Stimulated activated naive CD8-positive, alpha-beta T cell treated with anti-CD3 and anti-CD28 coated beads, Interleukin-15, Interleukin-2, amounts not matched to agents 100 U/mL and 50 U/mL, for 24 hours (primary cell): Measurements from ENCODE around the gene RALGAPA1.
"Not testable (repeated sequence)": the region's sequence is repeated elsewhere in the genome, so short reads cannot be mapped to it uniquely, and the experiment has no call there.

ENCODE experiments used
- ATAC-seq: fragments of 150-1000 bp; cut with Tn5 transposase; one replicate; pipeline ENCODE4 v1.10.0; 2021
- DNase-seq: peaks from one replicate; pipeline ENCODE4 v3.0.0; 2021

Gene RALGAPA1

DNA sequence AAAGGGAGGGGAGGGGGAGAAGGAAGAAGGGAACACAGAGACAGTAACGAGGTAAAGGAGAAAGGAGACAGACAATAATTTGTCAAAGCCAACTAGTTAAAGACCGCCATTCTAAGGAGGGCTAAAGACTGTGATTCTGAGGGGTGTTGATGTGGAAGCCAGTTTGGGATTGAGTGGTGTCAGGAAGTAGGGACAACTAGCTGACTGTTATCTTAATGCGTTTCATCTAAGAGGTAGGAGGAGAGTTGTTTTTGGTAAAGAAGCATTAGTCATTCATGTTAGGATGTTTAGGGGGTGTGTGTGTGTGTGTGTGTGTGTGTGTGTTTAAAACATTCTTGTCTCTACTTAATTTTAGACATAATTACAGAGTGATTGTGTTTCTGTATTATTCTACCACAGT is 180.1 kb downstream of the RALGAPA1 start:
- DNase-seq (no peak), ATAC-seq (no peak)

DNA sequence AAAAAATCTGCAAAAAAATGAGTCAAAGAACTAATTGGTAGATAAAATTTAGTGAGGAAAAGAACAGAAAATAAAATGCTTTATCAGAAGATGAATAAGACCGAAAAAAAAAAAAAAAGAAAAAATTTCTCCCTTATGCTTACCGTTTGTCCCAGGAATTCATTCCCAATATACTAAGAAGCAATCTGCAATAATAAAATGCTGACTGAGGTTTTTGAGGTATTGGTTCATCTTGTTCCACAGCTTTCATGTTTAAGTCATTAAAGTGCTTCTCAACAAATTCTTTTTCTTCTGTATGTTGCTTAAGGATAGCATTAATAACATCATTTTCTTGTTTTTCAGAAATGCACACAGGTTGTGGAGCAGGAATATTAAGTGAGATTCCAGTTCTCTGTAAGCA is 182.1 kb downstream of the RALGAPA1 start:
- ATAC-seq, DNase-seq: not testable (repeated sequence)

DNA sequence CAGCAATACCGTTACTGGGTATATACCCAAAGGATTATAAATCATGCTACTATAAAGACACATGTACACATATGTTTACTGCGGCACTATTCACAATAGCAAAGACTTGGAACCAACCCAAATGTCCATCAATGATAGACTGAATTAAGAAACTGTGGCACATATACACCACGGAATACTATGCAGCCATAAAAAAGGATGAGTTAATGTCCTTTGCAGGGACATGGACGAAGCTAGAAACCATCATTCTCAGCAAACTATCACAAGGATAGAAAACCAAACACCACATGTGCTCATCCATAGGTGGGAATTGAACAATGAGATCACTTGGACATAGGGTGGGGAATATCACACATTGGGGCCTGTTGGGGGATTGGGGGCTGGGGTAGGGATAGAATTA is 187.1 kb downstream of the RALGAPA1 start:
- not testable (repeated sequence) for DNase-seq, ATAC-seq

DNA sequence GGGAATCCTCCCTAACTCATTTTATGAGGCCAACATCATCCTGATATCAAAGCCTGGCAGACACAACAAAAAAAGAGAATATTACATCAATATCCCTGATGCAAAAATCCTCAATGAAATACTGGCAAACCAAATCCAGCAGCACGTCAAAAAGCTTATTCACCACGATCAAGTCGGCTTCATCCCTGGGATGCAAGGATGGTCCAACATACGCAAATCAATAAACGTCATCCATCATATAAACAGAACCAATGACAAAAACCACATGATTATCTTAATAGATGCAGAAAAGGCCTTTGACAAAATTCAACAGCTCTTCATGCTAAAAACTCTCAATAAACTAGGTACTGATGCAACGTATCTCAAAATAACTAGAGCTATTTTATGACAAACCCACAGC is 189.1 kb downstream of the RALGAPA1 start:
- DNase-seq, ATAC-seq: not testable (repeated sequence)

DNA sequence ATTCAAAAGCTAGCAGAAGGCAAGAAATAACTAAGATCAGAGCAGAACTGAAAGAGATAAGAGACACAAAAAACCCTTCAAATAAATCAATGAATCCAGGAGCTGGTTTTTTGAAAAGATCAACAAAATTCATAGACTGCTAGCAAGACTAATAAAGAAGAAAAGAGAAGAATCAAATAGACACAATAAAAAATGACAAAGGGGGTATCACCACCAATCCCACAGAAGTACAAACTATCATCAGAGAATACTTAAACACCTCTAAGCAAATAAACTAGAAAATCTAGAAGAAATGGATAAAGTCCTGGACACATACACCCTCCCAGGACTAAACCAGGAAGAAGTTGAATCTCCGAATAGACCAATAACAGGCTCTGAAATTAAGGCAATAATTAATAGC is 189.6 kb downstream of the RALGAPA1 start:
- not testable (repeated sequence) for ATAC-seq, DNase-seq

DNA sequence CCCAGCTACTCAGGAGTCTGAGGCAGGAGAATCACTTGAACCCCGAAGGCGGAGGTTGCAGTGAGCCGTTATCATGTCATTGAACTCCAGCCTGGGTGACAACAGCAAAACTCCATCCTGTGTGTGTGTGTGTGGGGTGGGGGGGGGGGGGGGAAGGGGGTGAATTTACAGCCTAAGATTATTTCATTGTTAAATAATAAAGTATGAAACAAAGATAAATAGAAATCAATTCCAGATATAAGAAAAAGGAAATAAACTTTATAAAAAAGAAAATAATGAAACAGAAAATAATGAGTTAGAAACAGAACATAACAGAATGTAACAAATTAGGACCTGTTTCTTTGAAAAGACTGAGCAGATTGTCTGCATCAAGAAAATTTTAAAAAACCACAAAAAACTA is 191.6 kb downstream of the RALGAPA1 start:
- no peak for DNase-seq
- ATAC-seq: no peak

DNA sequence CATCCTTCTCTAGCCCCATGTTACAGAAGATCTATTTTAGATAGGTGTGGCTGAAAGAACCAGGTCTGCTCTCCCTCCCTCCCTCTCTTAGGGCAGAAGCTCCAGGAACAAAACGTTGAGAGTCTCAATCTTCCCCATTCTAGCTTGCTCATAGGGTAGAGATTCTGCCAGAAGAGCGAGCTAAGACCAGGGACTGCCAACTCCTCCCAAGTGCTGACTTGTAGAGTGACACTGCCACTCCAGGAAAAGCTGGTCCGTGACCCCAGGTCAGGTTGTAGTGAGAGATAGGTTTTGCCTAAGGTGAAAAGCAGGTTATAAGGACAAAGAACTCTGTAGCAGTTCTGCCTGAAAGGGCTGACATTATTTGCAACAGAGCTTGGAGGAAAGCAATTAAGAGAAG is 201.7 kb downstream of the RALGAPA1 start:
- ATAC-seq: no peak

DNA sequence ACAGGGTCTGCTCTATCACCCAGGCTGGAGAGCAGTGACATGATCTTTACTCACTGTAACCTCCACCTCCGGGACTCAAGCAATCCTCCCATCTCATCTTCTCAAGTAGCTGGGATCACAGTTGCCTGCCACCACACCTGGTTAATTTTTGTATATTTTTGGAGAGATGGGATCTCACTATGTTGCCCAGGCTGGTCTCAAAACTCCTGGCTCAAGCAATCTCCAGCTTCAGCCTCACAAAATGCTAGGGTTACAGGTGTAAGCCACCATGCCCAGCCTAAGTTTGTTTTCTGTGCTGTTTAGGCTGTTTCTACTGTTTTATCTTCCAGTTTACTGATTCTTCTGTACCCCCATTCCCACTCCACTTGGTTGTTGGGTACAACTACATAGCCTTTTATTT is 208.8 kb downstream of the RALGAPA1 start:
- ATAC-seq (no peak), DNase-seq (no peak)

More for the DNA sequence above, 201.7 kb downstream of the RALGAPA1 start:
- no peak for DNase-seq

DNA sequence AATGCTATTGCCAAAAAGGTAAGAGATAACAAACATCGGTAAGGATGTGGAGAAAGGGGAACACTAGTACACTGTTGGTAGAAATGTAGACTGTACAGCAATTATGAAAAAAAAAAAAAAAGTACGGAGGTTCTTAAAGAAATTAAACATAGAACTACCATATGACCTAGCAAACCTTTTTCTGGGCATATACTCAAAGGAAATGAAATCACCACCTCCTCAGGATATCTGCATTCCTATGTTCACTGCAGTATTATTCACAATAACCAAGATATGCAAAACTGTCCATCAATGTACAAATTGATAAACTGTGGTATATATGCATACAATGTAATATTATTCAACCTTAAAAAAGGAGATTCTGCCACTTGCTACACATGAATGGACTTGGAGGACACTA is 214.5 kb downstream of the RALGAPA1 start:
- ATAC-seq (no peak), DNase-seq (no peak)

DNA sequence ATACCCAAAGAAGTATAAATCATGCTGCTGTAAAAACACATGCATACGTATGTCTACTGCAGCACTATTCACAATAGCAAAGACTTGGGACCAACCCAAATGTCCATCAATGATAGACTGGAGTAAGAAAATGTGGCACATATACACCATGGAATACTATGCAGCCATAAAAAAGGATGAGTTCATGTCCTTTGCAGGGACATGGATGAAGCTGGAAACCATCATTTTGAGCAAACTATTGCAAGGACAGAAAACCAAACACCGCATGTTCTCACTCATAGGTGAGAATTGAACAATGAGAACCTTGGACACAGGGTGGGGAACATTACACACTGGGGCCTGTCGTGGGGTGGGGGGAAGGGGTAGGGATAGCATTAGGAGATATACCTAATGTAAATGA is 221.7 kb downstream of the RALGAPA1 start:
- DNase-seq, ATAC-seq: not testable (repeated sequence)

DNA sequence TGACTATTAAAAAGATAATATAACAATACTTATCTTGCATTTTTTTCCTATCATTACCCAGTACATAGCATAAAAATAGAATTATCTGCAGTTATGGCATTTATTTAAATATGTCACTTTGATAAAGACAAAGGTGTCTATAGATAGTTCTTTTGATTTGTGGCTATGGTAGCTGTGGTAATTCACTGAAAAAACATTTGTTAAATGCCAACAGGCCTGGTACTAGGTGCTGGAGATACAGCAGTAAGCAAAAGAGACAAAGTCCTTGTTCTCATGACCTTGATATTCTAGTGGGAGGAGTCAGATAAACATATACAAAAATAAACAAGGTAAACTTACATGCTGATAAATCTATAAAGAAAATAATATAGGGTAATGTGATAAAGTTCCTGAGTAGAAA is 230.5 kb downstream of the RALGAPA1 start:
- DNase-seq (no peak), ATAC-seq (no peak)

DNA sequence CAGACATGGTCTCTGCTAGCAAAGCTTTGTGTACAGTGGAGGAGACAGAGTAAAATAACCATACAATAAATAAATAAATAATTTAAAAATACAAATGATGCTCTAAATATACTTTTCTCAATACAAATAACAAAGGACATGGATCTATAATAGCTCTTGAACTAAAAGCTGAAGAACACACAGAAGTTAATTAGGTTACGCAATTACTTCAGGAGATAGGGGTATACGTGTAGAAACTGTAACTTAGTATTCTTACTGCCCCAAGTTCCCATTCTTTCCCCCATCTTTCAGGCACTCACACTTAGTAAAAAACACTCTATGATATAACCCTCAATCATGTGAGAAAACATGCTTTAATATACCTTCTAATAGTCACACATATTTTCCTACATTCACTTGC is 231.0 kb downstream of the RALGAPA1 start:
- ATAC-seq (no peak), DNase-seq (no peak)

DNA sequence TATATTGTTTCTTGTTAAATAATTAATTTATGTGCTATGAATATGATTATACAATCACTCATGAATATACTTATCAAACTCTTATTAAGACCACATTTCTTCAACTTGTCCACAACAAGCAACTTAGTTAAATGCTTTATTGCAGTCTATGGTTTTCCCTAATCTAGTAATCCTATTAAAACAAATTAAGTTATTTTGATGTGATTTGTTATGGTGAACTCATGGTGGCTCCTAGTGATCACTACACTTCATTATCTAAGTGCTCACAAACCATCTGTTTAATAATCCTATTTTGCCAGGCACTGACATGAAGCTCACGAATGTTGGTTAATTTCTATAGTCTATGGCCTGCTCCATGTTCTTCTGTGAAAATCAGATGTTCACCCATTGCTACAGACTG is 232.2 kb downstream of the RALGAPA1 start:
- ATAC-seq (no peak), DNase-seq (no peak)

DNA sequence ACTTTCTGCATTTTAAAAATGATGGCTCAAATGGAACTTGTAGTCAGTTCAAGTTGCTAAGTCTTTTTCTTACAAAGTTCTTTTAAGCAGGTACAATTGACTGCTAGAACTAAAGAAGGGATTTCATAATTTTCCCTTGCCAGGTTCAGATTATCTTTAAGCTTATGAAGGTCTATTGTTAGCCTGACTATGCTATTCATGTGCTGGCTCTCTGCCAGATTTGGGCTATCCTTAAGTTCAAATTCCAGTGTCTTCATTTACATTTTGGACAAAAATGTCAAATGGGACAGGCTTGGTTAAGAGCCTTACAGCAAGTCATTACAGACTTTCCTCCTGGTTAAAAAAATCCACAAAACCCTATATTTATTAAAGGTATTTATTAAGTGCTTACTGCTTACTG is 232.8 kb downstream of the RALGAPA1 start:
- ATAC-seq (no peak), DNase-seq (no peak)

DNA sequence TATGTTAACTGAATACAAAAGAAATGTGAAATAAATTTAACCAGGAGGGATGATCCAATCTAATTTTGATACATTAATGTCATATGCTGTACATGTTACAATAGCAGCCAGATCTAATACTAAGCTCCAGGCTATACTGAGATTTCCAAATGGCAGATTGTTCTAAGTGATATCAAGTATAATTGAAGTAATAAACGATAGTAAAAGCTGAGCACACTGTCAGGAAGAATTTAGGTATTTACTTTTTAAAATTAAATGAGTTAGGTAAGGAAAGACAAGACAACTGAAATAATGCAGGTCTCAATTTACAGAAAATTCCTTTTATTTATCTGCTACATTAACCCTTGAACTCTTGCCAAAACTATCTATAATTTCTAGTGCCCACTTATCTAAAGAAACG is 235.2 kb downstream of the RALGAPA1 start:
- DNase-seq: no peak
- no peak for ATAC-seq

DNA sequence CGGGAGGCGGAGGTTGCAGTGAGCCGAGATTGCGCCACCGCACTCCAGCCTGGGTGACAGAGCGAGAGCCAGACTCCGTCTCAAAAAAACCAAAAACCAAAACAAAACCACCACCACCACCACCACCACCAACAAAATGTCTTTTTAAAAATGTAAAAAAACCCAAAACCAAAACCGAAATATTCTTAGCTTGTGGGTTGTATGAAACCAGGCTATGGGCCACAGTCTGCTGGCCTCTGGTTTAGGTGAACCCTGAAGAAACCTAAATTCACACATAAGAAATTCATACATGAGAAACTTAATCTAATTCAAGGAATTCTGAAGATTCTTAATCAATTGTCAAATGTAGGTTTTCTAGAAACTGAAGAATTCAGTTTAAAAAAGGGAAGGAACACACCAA is 237.5 kb downstream of the RALGAPA1 start:
- DNase-seq: no peak
- ATAC-seq: no peak

DNA sequence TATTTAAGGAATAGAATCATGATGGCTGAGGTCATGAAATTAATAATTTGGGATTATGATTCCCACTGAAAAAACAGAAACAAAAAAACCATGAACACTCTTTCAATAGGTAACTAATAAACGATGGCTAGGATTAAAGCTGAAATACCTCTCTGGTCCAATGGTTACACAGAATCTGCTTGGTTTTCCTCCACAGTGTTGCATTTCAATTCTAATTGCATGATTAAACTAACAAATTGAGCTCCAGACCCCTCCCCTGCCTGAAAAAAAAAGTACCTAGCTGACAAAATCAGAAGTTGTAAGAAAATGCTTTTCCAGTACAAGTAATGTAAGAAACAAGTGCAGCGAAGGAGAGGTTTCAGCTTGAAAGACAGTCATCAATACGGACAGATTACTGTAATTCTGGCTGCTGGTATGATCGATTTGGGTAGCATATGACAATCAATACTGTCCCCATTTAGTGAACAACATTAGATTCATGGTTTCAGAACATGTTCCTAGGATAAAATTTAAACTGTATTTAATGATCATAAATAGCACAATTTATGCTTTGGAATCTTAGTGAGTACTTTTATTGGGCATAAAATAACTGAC is 243.1 kb downstream of the RALGAPA1 start:
- DNase-seq: no peak

DNA sequence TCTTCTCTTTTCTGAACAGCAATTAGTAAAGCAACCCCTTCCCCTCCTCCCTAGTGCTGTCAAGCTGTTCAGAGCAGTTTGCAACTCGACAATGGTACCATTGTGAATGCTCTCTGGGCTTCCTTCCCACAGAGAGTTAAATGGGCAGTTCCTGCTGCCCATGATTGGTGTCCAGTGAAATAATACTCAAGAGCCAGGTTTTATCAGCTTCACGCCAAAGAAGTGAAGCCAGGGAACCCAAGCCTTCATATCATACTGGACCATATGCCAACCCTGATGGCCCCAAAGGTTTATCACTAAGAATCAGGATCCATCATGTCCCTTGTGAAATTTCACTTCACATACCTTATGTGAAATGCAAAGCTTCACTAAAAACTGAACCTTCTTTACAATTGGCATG is 250.4 kb downstream of the RALGAPA1 start:
- ATAC-seq (no peak), DNase-seq (no peak)

More for the DNA sequence above, 243.1 kb downstream of the RALGAPA1 start:
- no peak for ATAC-seq

DNA sequence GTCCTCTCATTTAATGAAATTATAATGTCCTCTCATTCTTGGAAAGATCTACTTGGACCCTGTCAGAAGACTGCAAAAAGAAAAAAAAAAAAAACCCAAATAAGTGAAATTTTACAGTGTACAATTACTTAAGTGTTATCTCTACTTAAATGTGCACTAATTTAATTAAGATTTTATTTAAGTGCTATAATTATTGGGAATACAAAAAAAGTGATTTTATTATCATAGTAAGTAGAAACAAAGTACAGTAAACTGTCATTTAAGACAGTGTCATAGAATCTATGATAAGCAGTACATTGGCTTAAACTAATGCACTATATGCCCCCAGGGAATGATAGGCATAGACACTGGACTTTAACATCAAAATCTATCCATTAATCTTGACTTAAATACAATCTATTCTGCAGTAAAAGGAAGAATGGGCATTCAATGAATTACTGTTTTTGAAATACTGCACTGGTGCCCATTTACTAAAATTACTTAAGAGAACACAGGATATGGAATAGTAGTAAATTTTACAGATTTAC is 251.8 kb downstream of the RALGAPA1 start:
- DNase-seq: no peak
- ATAC-seq: no peak

DNA sequence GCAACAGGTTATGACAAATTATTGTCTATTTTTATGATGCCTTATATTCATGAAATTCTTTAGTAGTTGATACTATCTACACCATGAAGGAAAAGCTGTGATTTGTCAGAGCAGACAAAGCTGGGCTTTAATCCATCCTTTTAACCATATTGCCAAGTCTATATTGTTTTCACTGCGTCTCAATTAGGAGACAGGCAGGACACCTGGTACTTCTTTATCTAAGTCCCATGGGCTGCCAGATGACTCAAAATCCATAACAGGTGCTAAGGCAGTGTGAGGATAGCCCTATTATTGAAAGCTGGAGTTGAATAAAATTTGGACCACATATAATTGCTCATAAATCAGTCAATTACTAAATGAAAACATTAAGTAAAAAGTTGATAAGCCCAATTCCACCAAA is 252.5 kb downstream of the RALGAPA1 start:
- DNase-seq (no peak), ATAC-seq (no peak)

DNA sequence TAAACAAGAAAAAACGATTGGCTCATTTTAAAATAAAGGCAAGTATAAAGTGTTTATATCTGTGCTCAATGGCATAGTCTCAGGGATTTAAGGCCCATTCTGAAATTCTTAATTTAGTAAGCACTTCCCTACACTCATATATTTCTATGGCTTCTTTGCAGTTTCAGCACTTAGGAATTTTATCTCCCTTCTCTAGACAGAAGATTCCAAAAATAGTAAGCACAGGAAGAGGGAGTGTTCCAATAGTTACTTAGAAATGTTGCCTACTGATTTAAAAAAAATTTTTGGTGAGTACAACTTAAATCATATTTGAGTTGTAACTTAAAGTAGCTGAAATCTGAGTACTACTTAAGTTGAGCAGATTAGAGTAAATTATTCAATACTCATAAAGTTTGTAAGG is 255.3 kb downstream of the RALGAPA1 start:
- no peak for DNase-seq
- ATAC-seq: no peak

DNA sequence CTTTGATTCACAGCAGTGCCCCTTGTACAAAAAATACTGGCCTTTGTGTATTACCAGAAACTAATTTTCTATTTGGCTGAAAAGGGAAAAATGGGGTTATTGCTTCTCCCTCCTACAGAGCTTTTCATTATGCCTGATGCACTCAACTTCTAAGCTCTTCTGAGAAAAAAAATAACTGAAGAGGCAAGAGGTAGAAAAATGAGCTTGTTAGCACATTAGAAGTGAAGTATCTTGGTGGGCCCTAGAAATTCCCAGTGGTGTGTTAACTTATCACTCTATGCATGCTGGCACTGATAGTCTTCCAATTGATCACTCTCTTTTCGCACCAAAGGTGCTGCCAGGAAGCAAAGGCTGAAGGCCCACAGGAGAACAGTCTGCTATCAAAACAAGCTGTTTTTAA is 258.0 kb downstream of the RALGAPA1 start:
- no peak for DNase-seq
- ATAC-seq: no peak

DNA sequence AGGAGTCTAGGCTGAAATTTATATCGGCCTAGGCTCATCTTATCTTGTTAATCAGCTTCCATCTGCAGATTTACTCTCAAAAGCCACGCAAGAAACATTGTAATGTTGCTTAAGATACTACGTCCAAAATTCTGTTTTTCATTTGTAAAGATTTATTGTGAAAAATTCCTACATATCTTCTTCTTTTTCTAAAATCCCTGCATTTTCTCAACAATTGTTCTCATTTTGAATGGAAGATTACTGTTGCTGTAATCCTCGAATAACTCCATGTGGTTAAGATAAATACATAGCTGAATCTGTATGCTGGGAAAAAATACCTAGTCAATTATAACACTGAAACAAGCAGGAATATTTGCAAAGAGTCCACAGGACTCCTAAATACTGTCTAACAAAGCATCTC is 259.5 kb downstream of the RALGAPA1 start:
- DNase-seq: no peak

DNA sequence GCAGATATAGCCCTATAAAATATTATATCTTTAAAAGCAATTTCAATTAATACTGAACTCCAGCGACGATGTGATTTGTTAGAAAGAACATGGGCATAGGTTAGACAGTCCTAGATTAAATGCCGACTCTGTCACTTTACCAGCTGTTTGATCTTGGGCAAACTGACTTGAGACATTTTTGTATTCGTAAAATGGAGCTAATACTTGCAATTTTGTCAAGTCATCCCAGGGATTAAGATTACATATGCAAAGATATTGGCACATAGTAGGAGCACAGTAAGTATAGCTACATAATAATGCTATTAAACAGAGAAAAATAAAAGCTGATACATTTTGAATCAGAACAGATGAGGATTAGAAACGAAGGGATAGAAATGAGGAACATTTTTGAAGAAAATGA is 266.1 kb downstream of the RALGAPA1 start:
- DNase-seq (no peak), ATAC-seq (no peak)

More for the DNA sequence above, 259.5 kb downstream of the RALGAPA1 start:
- no peak for ATAC-seq

DNA sequence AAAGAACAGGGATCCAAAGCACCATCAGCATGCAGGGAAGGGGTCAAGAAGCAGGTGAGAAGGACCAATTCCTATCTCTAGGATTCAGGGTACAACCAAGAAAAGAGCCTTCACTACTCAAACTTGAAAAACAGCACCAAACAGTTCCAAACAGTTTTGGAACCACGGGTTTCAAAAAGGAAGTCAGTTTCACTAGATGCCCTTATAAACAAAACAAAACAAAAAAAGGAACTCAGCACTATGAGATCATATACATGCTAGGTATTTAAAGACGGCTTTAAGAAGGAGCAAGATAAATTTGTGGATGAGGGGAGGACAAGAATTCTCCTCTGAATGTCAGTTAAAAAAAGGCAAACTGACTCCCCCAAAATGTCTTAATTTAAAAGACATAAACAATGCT is 269.1 kb downstream of the RALGAPA1 start:
- ATAC-seq (no peak), DNase-seq (no peak)
